Esophagus muscularis mucosa (tissue), 3 donors: ENCODE data around the gene LGALS9C.
"Not testable (repeated sequence)": the region's sequence is repeated elsewhere in the genome, so short reads cannot be mapped to it uniquely, and the experiment has no call there.

Experiments
- POLR2A ChIP-seq: fragments of 450-650 bp; IDR thresholded peaks from one replicate; pipeline ENCODE4 v1.6.1; 2017; ENCODE audit warnings: antibody characterized with exemption, moderate library complexity, mild to moderate bottlenecking, low read depth
- POLR2AphosphoS5 ChIP-seq, 2 donors: sonication (generic); formaldehyde crosslinking; IDR thresholded peaks; one replicate each; pipeline ENCODE4 v1.6.1; 2017; ENCODE audit warnings: antibody characterized with exemption in 2 of 2
- TF ChIP-seq, protein P1 (sequence below), 3 experiments: fragments of 200-600 bp in 2 of 3; fragments of 450-650 bp in 1 of 3; sonication (generic) in 2 of 3; IDR thresholded peaks; one replicate each; pipeline ENCODE4 v1.5.1; 2017 to 2019; ENCODE audit warnings: antibody characterized with exemption in 3 of 3, mild to moderate bottlenecking in 2 of 3, moderate library complexity in 1 of 3

DNA sequence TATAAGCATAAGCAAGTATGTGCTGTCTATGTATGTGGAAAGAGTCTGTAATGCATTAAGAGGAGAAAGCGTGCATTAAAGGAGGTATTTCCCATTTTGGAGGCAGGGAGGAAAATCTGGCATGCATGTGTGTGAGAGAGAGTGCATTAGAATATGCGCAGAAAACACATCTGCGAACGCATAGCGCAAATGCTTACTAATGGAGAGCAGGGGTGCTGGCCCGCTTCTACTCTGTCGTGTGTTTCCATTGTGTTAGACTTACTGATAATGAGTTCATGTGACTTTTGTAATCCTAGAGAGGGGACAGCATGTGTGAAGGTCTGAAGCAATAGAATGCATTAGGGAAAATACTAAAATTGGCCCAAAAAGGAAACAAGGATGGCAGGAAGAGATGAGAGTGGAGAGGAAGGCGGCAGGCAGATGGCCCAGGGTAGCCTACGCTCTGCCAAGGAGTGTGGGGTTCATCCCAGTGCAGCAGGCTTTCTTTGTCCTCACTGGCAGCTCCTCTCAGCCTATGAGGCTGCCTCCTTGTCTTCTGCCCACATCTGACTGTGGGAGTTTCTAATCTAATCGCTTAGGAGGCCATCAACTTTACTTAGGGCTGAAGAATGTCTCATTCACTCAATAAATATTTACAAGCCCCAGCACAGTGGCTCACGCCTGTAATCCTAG, 12.6 kb upstream of the LGALS9C start:
- TF ChIP-seq POLR2A; POLR2AphosphoS5 (IDR thresholded peaks at IDR 0.05): not testable (repeated sequence)
- TF ChIP-seq, protein P1, sequence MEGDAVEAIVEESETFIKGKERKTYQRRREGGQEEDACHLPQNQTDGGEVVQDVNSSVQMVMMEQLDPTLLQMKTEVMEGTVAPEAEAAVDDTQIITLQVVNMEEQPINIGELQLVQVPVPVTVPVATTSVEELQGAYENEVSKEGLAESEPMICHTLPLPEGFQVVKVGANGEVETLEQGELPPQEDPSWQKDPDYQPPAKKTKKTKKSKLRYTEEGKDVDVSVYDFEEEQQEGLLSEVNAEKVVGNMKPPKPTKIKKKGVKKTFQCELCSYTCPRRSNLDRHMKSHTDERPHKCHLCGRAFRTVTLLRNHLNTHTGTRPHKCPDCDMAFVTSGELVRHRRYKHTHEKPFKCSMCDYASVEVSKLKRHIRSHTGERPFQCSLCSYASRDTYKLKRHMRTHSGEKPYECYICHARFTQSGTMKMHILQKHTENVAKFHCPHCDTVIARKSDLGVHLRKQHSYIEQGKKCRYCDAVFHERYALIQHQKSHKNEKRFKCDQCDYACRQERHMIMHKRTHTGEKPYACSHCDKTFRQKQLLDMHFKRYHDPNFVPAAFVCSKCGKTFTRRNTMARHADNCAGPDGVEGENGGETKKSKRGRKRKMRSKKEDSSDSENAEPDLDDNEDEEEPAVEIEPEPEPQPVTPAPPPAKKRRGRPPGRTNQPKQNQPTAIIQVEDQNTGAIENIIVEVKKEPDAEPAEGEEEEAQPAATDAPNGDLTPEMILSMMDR (IDR thresholded peaks at IDR 0.05): not testable (repeated sequence)
